ENCODE measurements around the gene GPX5.
"Not testable (repeated sequence)": the region's sequence is repeated elsewhere in the genome, so short reads cannot be mapped to it uniquely, and the experiment has no call there.

GPX5 gene

GRCh38 chr6:28525496-28526039 lies at the start of gene GPX5:
GPX5 (plus strand) TSS chr6:28525881; CDS start chr6:28526014, 133 bp downstream.
- no peak for DNase-seq (ENCODE audit: low read depth in 2 of 2)

GRCh38 chr6:28478518-28478917 lies 47.2 kb upstream of the GPX5 start:
- no peak for DNase-seq (ENCODE audit: low read depth in 2 of 2)

- no peak for DNase-seq (ENCODE audit: low read depth in 2 of 2)
Measured at GRCh38 chr6:28480253-28480932, 45.3 kb upstream of the GPX5 start.

- DNase-seq (ENCODE audit: low read depth in 2 of 2), result no peak
Measured at GRCh38 chr6:28485482-28485881, 40.2 kb upstream of the GPX5 start.

GRCh38 chr6:28486533-28486932 lies 39.1 kb upstream of the GPX5 start:
- DNase-seq (ENCODE audit: low read depth in 2 of 2), result no peak

GRCh38 chr6:28486988-28487742 lies 38.5 kb upstream of the GPX5 start:
- DNase-seq (ENCODE audit: low read depth in 2 of 2), result no peak

- no peak for DNase-seq (ENCODE audit: low read depth in 2 of 2)
Measured at GRCh38 chr6:28488916-28489365, 36.7 kb upstream of the GPX5 start.

- no peak for DNase-seq (ENCODE audit: low read depth in 2 of 2)
Measured at GRCh38 chr6:28489366-28490204, 36.1 kb upstream of the GPX5 start.

- DNase-seq (ENCODE audit: low read depth in 2 of 2), result no peak
Measured at GRCh38 chr6:28490205-28490890, 35.3 kb upstream of the GPX5 start.

GRCh38 chr6:28491984-28492317 lies 33.7 kb upstream of the GPX5 start:
- DNase-seq (ENCODE audit: low read depth in 2 of 2), result no peak

GRCh38 chr6:28496099-28496779 lies 29.4 kb upstream of the GPX5 start:
- no peak for DNase-seq (ENCODE audit: low read depth in 2 of 2)

GRCh38 chr6:28497306-28497705 lies 28.4 kb upstream of the GPX5 start:
- DNase-seq (ENCODE audit: low read depth in 2 of 2), result no peak

GRCh38 chr6:28497893-28498292 lies 27.8 kb upstream of the GPX5 start:
- DNase-seq (ENCODE audit: low read depth in 2 of 2), result no peak

- no peak for DNase-seq (ENCODE audit: low read depth in 2 of 2)
Measured at GRCh38 chr6:28501259-28501658, 24.4 kb upstream of the GPX5 start.

- not testable (repeated sequence) for DNase-seq (ENCODE audit: low read depth in 2 of 2)
Measured at GRCh38 chr6:28502136-28502535, 23.5 kb upstream of the GPX5 start.

- DNase-seq (ENCODE audit: low read depth in 2 of 2), result not testable (repeated sequence)
Measured at GRCh38 chr6:28502709-28503305, 22.9 kb upstream of the GPX5 start.

GRCh38 chr6:28505733-28506132 lies 19.9 kb upstream of the GPX5 start:
- DNase-seq (ENCODE audit: low read depth in 2 of 2), result no peak

- DNase-seq (ENCODE audit: low read depth in 2 of 2), result no peak
Measured at GRCh38 chr6:28506807-28507475, 18.7 kb upstream of the GPX5 start.

GRCh38 chr6:28511628-28512300 lies 13.9 kb upstream of the GPX5 start:
- DNase-seq (ENCODE audit: low read depth in 2 of 2), result no peak

All from stimulated activated CD8-positive, alpha-beta memory T cell treated with anti-CD3 and anti-CD28 coated beads, Interleukin-7, amount 100 ng/mL, for 1 hour (primary cell).